Neuronal stem cell (in vitro differentiated cells): ENCODE data around the gene LRFN3.
A peak's percentile ranks its signal among the peaks of the same experiment; 100 is the strongest.

Experiments used
- DNase-seq: peaks from one replicate; pipeline ENCODE4 v3.0.0-alpha.2; 2013; ENCODE audit warnings: low spot score
- H2AFZ ChIP-seq: one replicate; pipeline ENCODE4 v1.6.1; 2013; ENCODE audit warnings: mild to moderate bottlenecking, low read length, inconsistent platforms
- H2AK5ac ChIP-seq: 2 replicates; pipeline ENCODE4 v1.6.1; 2013; ENCODE audit warnings: low read depth, mild to moderate bottlenecking, inconsistent platforms, low read length, moderate library complexity, mixed read lengths
- H2BK120ac ChIP-seq: 2 replicates; pipeline ENCODE4 v1.6.1; 2013; ENCODE audit warnings: low read depth, mild to moderate bottlenecking, inconsistent platforms, low read length, moderate library complexity, mixed read lengths
- H2BK12ac ChIP-seq: one replicate; pipeline ENCODE4 v1.6.1; 2013; ENCODE audit warnings: low read length, inconsistent platforms
- H2BK15ac ChIP-seq: 2 replicates; pipeline ENCODE4 v1.6.1; 2013; ENCODE audit warnings: mild to moderate bottlenecking, low read length, inconsistent platforms, mixed read lengths
- H2BK5ac ChIP-seq: one replicate; pipeline ENCODE4 v1.6.1; 2013; ENCODE audit warnings: inconsistent platforms, mild to moderate bottlenecking, low read length, moderate library complexity
- H3K14ac ChIP-seq: one replicate; pipeline ENCODE4 v1.6.1; 2013; ENCODE audit warnings: low read length, inconsistent platforms
- H3K18ac ChIP-seq: 2 replicates; pipeline ENCODE4 v1.6.1; 2013; ENCODE audit warnings: low read length, inconsistent platforms
- H3K23ac ChIP-seq: 2 replicates; pipeline ENCODE4 v1.6.1; 2013; ENCODE audit warnings: low read depth, mild to moderate bottlenecking, mixed read lengths, low read length, inconsistent platforms; ENCODE audit not compliant: poor library complexity
- H3K27ac ChIP-seq: replicated peaks from 3 replicates; pipeline ENCODE4 v1.5.1; 2013; ENCODE audit warnings: low read length, inconsistent platforms
- H3K27me3 ChIP-seq, 3 experiments: 2 replicates each; pipeline ENCODE4 v1.6.1; 2013; ENCODE audit warnings: low read length in 3 of 3, mild to moderate bottlenecking in 2 of 3, inconsistent platforms in 1 of 3, low read depth in 1 of 3, mixed read lengths in 1 of 3, moderate library complexity in 1 of 3; ENCODE audit not compliant: control insufficient read depth in 3 of 3, insufficient read depth in 3 of 3
- H3K36me3 ChIP-seq, 2 donors: replicated peaks in 1 of 2; 2 replicates each; pipeline ENCODE4 v1.6.1; 2013; ENCODE audit warnings: low read length in 2 of 2; ENCODE audit not compliant: control insufficient read depth in 2 of 2, insufficient read depth in 2 of 2
- H3K4ac ChIP-seq: 2 replicates; pipeline ENCODE4 v1.6.1; 2013; ENCODE audit warnings: inconsistent platforms, mild to moderate bottlenecking, low read length, moderate library complexity
- H3K4me1 ChIP-seq, 2 donors: 1 replicate in 1 of 2; 2 replicates in 1 of 2; pipeline ENCODE4 v1.6.1; 2013; ENCODE audit warnings: low read length in 2 of 2, low read depth in 1 of 2; ENCODE audit not compliant: control insufficient read depth in 2 of 2, insufficient read depth in 1 of 2
- H3K4me2 ChIP-seq: one replicate; pipeline ENCODE4 v1.6.1; 2013; ENCODE audit warnings: mild to moderate bottlenecking, low read length, inconsistent platforms; ENCODE audit not compliant: insufficient read depth, poor library complexity, severe bottlenecking
- H3K4me3 ChIP-seq, 2 donors: 2 replicates each; pipeline ENCODE4 v1.5.1; 2013; ENCODE audit warnings: low read length in 2 of 2, mild to moderate bottlenecking in 2 of 2, inconsistent platforms in 1 of 2, moderate library complexity in 1 of 2
- H3K79me1 ChIP-seq: one replicate; pipeline ENCODE4 v1.6.1; 2013; ENCODE audit warnings: low read depth, mild to moderate bottlenecking, inconsistent platforms, low read length, moderate library complexity
- H3K9ac ChIP-seq: one replicate; pipeline ENCODE4 v1.6.1; 2013; ENCODE audit warnings: mild to moderate bottlenecking, low read depth, low read length, inconsistent platforms; ENCODE audit not compliant: poor library complexity
- H3K9me3 ChIP-seq, 2 donors: replicated peaks in 1 of 2; 2 replicates each; pipeline versions ENCODE3 to v1.6.1; 2013; ENCODE audit warnings: low read length in 2 of 2, mild to moderate bottlenecking in 2 of 2, inconsistent platforms in 1 of 2, low read depth in 1 of 2, mixed read lengths in 1 of 2, moderate library complexity in 1 of 2; ENCODE audit not compliant: control insufficient read depth in 2 of 2, insufficient read depth in 1 of 2
- H4K8ac ChIP-seq: one replicate; pipeline ENCODE4 v1.6.1; 2013; ENCODE audit warnings: low read depth, mild to moderate bottlenecking, inconsistent platforms, low read length, moderate library complexity
- H4K91ac ChIP-seq: one replicate; pipeline ENCODE4 v1.6.1; 2013; ENCODE audit warnings: low read length, low read depth, mild to moderate bottlenecking, inconsistent platforms; ENCODE audit not compliant: poor library complexity
- WGBS, 2 donors: extraction: QIAGEN DNeasy Blood & Tissue Kit; methylation state at CpG; one replicate each; pipeline ENCODE4 v1.1.7; 2013; ENCODE audit warnings: missing lambda C conversion rate in 2 of 2, mixed read lengths in 1 of 2; ENCODE audit not compliant: insufficient read length in 2 of 2, insufficient replicate concordance in 1 of 2; ENCODE audit errors: extremely low coverage in 2 of 2; 5-methylcytosine and 5-hydroxymethylcytosine counted together

LRFN3 gene

DNA sequence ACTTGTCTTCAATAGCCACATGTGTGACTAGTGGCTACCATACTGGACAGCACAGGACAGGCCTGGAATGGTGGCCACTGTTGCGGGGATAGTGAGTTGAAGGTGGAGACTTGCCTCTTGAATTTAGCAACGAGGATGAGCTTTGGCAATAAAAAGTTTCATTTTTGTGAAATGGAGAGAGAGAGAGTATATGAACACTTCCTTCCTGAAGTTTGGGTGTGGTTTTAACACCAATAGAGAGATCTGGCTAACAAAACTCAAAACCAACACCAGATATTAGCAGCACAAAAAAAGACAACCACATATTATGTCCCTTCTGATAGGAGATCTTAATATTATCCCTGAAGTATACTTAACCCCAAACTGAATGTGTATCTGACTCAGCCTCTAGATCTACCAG lies 6.3 kb upstream of the LRFN3 start:
- Histone ChIP-seq H2BK5ac (no peak overlapping the region), H3K4me2 (no peak overlapping the region), H3K18ac (no peak overlapping the region), H3K23ac (no peak overlapping the region), H3K36me3 (no peaks in the 10 kb centered on the region), H2BK15ac (no peak overlapping the region), H3K4me3 (no peak overlapping the region), H3K4ac (no peak overlapping the region), H2AK5ac (no peak overlapping the region), H4K8ac (no peak overlapping the region), H3K4me1 (peaks cover 0 to 3% of the 10 kb centered on the region in 2 donors), H3K27ac (no peak overlapping the region), H3K9me3 (peaks cover 0 to 1% of the 10 kb centered on the region in 2 donors), H4K91ac (no peak overlapping the region), H3K9ac (no peak overlapping the region), H2BK12ac (no peak overlapping the region), H2BK120ac (no peak overlapping the region), H3K27me3 (no peaks in the 10 kb centered on the region), H3K79me1 (no peaks in the 10 kb centered on the region), H3K14ac (no peak overlapping the region), H2AFZ (no peak overlapping the region)
- DNase-seq = no peak
- no CpG with 5 or more reads among the region's 2 CpGs for WGBS, 2 donors

DNA sequence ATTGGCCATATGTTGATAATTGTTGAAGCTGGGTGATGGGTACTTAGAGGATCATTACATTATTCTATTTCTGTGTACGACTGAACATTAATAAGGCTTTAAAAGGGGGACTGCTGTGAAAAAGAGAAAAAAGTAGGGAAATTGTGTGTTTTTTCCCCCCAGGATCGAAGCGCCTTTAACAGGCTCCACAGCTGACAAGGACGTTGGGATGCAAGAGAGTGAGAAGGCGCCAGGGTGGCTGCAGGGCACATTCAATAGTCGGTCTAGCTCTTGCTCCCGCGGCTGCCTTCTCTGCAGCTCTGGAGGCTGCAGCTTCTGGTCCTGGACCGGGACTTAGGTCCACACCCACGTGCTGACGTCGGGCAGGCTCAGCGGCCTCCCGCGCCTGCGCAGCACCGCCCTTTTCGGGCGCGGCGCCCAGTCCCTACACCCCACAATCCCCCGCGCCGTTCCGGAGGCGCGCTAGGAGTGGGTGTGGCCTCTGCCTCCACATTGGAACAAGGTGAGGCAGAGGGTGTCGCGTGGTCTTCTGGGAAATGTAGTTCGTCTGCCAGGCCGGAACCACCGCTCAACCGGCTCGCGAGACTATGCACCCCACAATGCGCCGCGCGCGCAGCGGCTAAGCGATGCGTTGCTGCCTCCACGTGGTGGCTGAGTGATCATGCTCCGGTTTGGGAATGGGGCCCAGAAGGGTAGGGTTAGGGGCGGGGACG lies 4.9 kb upstream of the LRFN3 start:
- Histone ChIP-seq H3K27ac (peak overlapping the region; percentile 73), H3K9me3 (no peaks in the 10 kb centered on the region), H2BK15ac (no peak overlapping the region), H2AK5ac (no peak overlapping the region), H3K4ac (no peak overlapping the region), H2AFZ (peak overlapping the region; percentile 85), H2BK5ac (no peak overlapping the region), H3K4me3 (peak overlapping the region; percentile 36 to 61), H3K4me1 (peaks cover 5 to 7% of the 10 kb centered on the region in 2 donors), H3K14ac (no peak overlapping the region), H4K8ac (no peak overlapping the region), H3K27me3 (no peaks in the 10 kb centered on the region), H3K4me2 (peak overlapping the region; percentile 48), H3K9ac (peak overlapping the region; percentile 79), H4K91ac (no peak overlapping the region), H3K18ac (no peak overlapping the region), H2BK12ac (no peak overlapping the region), H3K36me3 (no peaks in the 10 kb centered on the region), H3K23ac (peak overlapping the region; percentile 99), H3K79me1 (peaks cover 2% of the 10 kb centered on the region), H2BK120ac (no peak overlapping the region)
- DNase-seq = peak; percentile 100
- WGBS, 2 donors = no CpG with 5 or more reads among the region's 47 CpGs

DNA sequence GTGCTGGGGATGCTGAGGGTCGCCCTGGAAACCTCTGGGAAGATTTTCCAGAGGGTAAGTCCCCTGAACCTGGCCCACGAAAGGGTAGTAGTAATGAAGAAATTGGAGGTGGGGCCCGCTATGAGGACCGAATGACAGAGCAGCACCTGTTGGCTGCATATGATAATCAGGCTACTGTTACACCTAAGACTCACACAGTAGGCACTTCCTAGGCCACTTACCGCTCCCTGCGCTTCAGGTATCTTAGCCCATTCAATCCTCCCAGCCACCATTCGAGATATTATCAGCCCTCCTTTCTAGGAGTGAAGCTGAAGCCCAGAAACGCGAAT lies 4.3 kb upstream of the LRFN3 start:
- H3K9me3 ChIP-seq = no peaks in the 10 kb centered on the region
- H3K9ac ChIP-seq = no peak overlapping the region
- H3K23ac ChIP-seq = no peak overlapping the region
- H3K4ac ChIP-seq = no peak overlapping the region
- no peak overlapping the region for H3K18ac ChIP-seq
- H2BK120ac ChIP-seq = no peak overlapping the region
- H2BK5ac ChIP-seq = no peak overlapping the region
- H3K4me3 ChIP-seq = no peak overlapping the region
- H4K8ac ChIP-seq = no peak overlapping the region
- peak overlapping the region; percentile 55 for H2AFZ ChIP-seq
- H3K27ac ChIP-seq = no peak overlapping the region
- no peak overlapping the region for H2BK15ac ChIP-seq
- peaks cover 7% of the 10 kb centered on the region in 2 donors for H3K4me1 ChIP-seq
- no peak overlapping the region for H2BK12ac ChIP-seq
- H3K4me2 ChIP-seq = peak overlapping the region; percentile 34
- H4K91ac ChIP-seq = no peak overlapping the region
- no peaks in the 10 kb centered on the region for H3K27me3 ChIP-seq
- no peak overlapping the region for H3K14ac ChIP-seq
- peak overlapping the region; percentile 27 for H2AK5ac ChIP-seq
- no CpG with 5 or more reads among the region's 9 CpGs for WGBS, 2 donors
- peaks cover 5% of the 10 kb centered on the region for H3K79me1 ChIP-seq
- no peaks in the 10 kb centered on the region for H3K36me3 ChIP-seq
- no peak for DNase-seq

DNA sequence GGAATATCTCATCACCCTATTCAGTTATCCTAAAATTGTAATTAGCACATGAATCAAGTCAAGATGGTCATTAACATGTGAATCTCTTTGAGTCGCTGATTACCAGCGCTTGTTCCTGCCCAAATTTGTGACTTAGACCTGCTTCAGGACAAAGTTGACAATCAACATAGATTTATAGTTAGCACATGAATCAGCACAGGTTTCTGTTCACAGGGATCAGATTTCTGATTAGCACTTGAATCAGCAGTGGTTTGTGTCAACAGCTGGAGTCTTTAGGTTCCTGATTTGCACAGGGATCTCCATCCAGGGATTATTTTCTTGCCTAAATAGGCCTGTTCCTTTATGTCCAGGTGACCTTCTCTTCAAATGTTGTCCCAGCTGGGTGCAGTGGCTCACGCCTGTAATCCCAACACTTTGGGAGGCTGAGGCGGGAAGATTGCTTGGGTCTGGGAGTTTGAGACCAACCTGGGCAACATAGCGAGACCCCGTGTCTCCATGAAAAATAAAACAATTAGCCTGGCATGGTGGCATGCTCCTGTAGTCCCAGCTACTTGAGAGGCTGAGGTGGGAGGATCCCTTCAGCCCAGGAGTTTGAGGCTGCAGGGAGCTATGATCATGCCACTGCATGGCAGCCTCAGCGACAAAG lies 3.8 kb upstream of the LRFN3 start:
- Histone ChIP-seq H2AK5ac (no peak overlapping the region), H3K14ac (no peak overlapping the region), H3K9me3 (no peaks in the 10 kb centered on the region)

More for the DNA sequence above, 3.8 kb upstream of the LRFN3 start:
- Histone ChIP-seq H3K4ac (no peak overlapping the region), H3K27me3 (no peaks in the 10 kb centered on the region), H3K23ac (no peak overlapping the region), H3K4me2 (no peak overlapping the region), H3K79me1 (peaks cover 5% of the 10 kb centered on the region), H3K9ac (no peak overlapping the region), H2BK120ac (no peak overlapping the region), H3K4me1 (peaks cover 11 to 12% of the 10 kb centered on the region in 2 donors), H3K4me3 (no peak overlapping the region), H2AFZ (peak overlapping the region; percentile 55), H2BK15ac (no peak overlapping the region), H4K8ac (no peak overlapping the region), H3K18ac (no peak overlapping the region), H3K36me3 (no peaks in the 10 kb centered on the region), H3K27ac (no peak overlapping the region), H2BK12ac (no peak overlapping the region), H4K91ac (no peak overlapping the region), H2BK5ac (no peak overlapping the region)
- no CpG with 5 or more reads among the region's 7 CpGs for WGBS, 2 donors
- no peak for DNase-seq
